ENCODE data around the gene MAN2B2. TPM values are rescaled to one million over a fixed set of nuclear protein-coding genes. Genes with fewer than 3 reads are reported as not detected.

The MAN2B2 gene
- total and polyA plus RNA-seq, 4 donors = 9.2 to 22.4 (median 17.8) TPM

DNA sequence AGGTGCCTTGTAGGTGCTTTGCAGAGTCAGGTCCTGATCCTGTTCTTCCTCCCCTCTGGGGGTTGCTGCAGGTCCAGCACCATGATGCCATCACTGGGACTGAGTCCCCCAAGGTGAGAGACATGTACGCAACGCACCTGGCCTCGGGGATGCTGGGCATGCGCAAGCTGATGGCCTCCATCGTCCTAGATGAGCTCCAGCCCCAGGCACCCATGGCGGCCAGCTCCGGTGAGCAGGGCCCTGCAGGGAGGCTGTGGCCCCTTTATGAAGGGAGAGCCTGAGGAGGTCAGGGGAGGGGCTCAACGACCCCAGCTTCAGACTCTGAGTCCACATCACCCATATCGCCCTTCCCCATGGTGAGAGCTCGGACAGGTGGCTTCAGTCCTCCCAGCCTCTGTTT, 23.1 kb downstream of the MAN2B2 start:
- peaks cover 79% of the 10 kb centered on the region for H3K36me3 ChIP-seq (ENCODE audit: control insufficient read depth, insufficient read depth, low read length)
- no peaks in the 10 kb centered on the region for H3K4me1 ChIP-seq (ENCODE audit: control insufficient read depth, insufficient read depth, low read length)
- 92% methylated on average over 7 of the region's 10 CpGs for WGBS (ENCODE audit: insufficient coverage)
- H3K27ac ChIP-seq (ENCODE audit: low read depth, low read length) = no peak overlapping the region
- H3K9me3 ChIP-seq (ENCODE audit: control insufficient read depth, insufficient read depth, low read length) = no peaks in the 10 kb centered on the region
- no peak overlapping the region for H3K4me3 ChIP-seq (ENCODE audit: low read depth, low read length)
- no peak for DNase-seq (ENCODE audit: low read depth in 4 of 6, low spot score in 6 of 6)
- no peaks in the 10 kb centered on the region for H3K27me3 ChIP-seq (ENCODE audit: control insufficient read depth, insufficient read depth, low read length)

DNA sequence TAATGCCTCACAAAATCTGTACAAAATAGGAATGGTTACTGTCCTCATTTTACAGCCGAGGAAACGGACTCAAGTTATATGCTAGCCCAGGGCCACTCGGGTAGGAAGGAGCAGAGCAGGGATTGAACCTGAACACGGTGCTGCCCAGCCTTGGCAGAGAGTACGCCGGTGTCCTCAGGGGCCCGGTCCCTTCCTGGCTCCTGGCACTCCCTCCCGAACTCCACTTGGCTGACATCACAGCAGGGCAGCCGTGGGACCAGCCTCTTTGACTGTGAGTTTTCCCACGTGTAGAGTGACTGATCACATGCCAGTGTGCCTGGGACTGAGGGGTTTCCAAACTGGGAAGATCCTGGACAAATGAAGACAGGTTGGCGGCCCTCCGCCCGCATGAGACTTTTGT, 23.7 kb downstream of the MAN2B2 start:
- no peak overlapping the region for H3K27ac ChIP-seq (ENCODE audit: low read depth, low read length)
- H3K36me3 ChIP-seq (ENCODE audit: control insufficient read depth, insufficient read depth, low read length) = peaks cover 76% of the 10 kb centered on the region
- DNase-seq (ENCODE audit: low read depth in 4 of 6, low spot score in 6 of 6) = no peak
- H3K4me3 ChIP-seq (ENCODE audit: low read depth, low read length) = no peak overlapping the region
- 80% methylated on average over 13 of the region's 13 CpGs for WGBS (ENCODE audit: insufficient coverage)
- no peaks in the 10 kb centered on the region for H3K4me1 ChIP-seq (ENCODE audit: control insufficient read depth, insufficient read depth, low read length)
- no peaks in the 10 kb centered on the region for H3K27me3 ChIP-seq (ENCODE audit: control insufficient read depth, insufficient read depth, low read length)
- H3K9me3 ChIP-seq (ENCODE audit: control insufficient read depth, insufficient read depth, low read length) = no peaks in the 10 kb centered on the region

DNA sequence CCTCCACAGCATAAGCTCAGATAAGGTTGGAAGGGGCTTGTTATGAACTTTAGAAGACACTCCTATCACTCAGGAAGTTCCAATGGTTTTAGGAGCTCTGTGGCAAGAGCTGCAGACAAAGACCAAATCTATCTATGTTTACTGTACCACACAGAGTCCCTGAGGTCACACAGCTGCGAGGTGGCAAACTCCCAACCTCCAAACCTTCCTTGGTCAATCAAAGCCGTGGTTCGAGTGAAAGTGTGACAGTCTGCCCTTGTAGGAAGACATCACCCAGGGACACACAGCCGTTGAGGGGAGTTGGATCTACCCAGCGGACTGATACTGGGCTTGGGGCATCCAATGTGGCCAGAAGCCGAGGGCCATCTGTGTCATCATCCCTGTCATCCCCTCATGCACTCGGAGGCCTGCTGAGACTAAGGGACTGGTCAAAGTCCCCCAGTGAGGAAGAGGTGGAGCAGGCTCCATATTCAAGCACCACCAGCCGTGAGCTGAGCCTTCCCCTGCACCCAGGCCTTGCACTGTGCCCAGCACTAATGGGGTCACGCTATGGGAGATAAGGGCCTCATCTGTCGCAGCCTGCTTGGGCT, 26.8 kb downstream of the MAN2B2 start:
- no peaks in the 10 kb centered on the region for H3K4me1 ChIP-seq (ENCODE audit: control insufficient read depth, insufficient read depth, low read length)
- no peaks in the 10 kb centered on the region for H3K9me3 ChIP-seq (ENCODE audit: control insufficient read depth, insufficient read depth, low read length)
- H3K36me3 ChIP-seq (ENCODE audit: control insufficient read depth, insufficient read depth, low read length) = peaks cover 80% of the 10 kb centered on the region
- WGBS (ENCODE audit: insufficient coverage) = 86% methylated on average over 8 of the region's 10 CpGs
- no peak overlapping the region for H3K27ac ChIP-seq (ENCODE audit: low read depth, low read length)
- DNase-seq (ENCODE audit: low read depth in 4 of 6, low spot score in 6 of 6) = no peak
- no peaks in the 10 kb centered on the region for H3K27me3 ChIP-seq (ENCODE audit: control insufficient read depth, insufficient read depth, low read length)
- H3K4me3 ChIP-seq (ENCODE audit: low read depth, low read length) = no peak overlapping the region

DNA sequence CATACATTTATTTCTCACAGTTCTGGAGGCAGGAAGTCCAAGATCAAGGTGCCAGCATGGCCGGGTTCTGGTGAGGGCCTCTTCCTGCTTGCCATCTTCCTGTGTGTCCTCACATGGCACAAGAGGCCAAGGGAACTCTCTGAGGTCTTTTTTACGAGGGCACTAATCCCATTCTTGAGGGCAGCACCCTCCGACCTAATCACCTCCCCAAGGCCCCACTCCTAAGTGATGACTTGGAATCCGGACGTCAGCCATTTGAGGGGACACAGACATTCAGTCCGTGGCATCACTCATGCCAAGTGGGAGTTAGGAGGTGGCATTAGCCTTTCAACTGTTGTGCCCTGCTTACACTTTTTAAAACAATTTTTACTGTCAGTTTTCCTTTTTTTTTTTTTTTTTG, 27.3 kb downstream of the MAN2B2 start:
- Histone ChIP-seq H3K4me1 (ENCODE audit: control insufficient read depth, insufficient read depth, low read length) (no peaks in the 10 kb centered on the region), H3K36me3 (ENCODE audit: control insufficient read depth, insufficient read depth, low read length) (peaks cover 75% of the 10 kb centered on the region), H3K27me3 (ENCODE audit: control insufficient read depth, insufficient read depth, low read length) (no peaks in the 10 kb centered on the region), H3K4me3 (ENCODE audit: low read depth, low read length) (no peak overlapping the region), H3K9me3 (ENCODE audit: control insufficient read depth, insufficient read depth, low read length) (no peaks in the 10 kb centered on the region), H3K27ac (ENCODE audit: low read depth, low read length) (no peak overlapping the region)
- no peak for DNase-seq (ENCODE audit: low read depth in 4 of 6, low spot score in 6 of 6)
- WGBS (ENCODE audit: insufficient coverage) = 93% methylated on average over 2 of the region's 6 CpGs

DNA sequence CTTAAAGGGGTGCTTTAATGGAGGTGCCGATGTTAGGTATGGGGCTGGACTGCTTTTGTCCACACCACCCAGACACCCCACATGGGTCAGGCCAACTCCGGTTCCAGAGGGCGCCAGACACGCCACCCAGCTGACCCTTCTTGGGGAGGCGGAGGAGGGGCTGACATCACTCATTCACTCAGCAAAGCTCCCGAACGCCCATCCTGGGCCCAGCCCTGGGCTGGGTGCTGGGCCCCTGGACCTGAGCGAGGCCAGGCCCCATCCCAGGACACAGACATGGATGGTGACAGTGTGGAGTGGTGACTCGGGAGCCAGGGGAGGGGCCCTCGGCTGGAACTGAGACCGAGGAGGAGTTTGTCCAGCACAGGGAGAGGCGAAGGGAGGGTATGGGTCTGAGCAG, 28.1 kb downstream of the MAN2B2 start:
- H3K36me3 ChIP-seq (ENCODE audit: control insufficient read depth, insufficient read depth, low read length) = peaks cover 68% of the 10 kb centered on the region
- WGBS (ENCODE audit: insufficient coverage) = 90% methylated on average over 7 of the region's 12 CpGs
- no peak for DNase-seq (ENCODE audit: low read depth in 4 of 6, low spot score in 6 of 6)

DNA sequence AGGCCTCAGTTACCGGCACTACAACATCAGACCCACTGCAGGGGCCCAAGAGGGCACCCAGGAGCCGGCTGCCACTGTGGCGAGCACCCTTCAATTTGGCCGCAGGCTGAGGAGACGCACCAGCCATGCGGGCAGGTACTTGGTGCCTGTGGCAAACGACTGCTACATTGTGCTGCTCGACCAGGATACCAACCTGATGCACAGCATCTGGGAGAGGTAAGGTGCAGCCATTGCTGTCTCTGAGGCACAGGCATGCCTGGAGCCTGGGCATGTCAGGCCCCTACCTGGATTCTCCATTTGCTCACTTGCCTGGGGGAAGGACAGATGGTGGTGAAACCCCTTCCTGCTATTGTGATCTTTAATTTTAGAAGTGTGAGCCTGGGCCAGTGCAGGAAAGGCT, 30.1 kb downstream of the MAN2B2 start:
- Histone ChIP-seq H3K36me3 (ENCODE audit: control insufficient read depth, insufficient read depth, low read length) (peaks cover 69% of the 10 kb centered on the region), H3K4me3 (ENCODE audit: low read depth, low read length) (no peak overlapping the region), H3K27me3 (ENCODE audit: control insufficient read depth, insufficient read depth, low read length) (no peaks in the 10 kb centered on the region), H3K27ac (ENCODE audit: low read depth, low read length) (no peak overlapping the region), H3K4me1 (ENCODE audit: control insufficient read depth, insufficient read depth, low read length) (no peaks in the 10 kb centered on the region), H3K9me3 (ENCODE audit: control insufficient read depth, insufficient read depth, low read length) (no peaks in the 10 kb centered on the region)
- 98% methylated on average over 8 of the region's 8 CpGs for WGBS (ENCODE audit: insufficient coverage)
- no peak for DNase-seq (ENCODE audit: low read depth in 4 of 6, low spot score in 6 of 6)

More for the DNA sequence above, 28.1 kb downstream of the MAN2B2 start:
- no peaks in the 10 kb centered on the region for H3K9me3 ChIP-seq (ENCODE audit: control insufficient read depth, insufficient read depth, low read length)
- H3K4me1 ChIP-seq (ENCODE audit: control insufficient read depth, insufficient read depth, low read length) = no peaks in the 10 kb centered on the region
- H3K27ac ChIP-seq (ENCODE audit: low read depth, low read length) = no peak overlapping the region
- H3K27me3 ChIP-seq (ENCODE audit: control insufficient read depth, insufficient read depth, low read length) = no peaks in the 10 kb centered on the region
- no peak overlapping the region for H3K4me3 ChIP-seq (ENCODE audit: low read depth, low read length)

DNA sequence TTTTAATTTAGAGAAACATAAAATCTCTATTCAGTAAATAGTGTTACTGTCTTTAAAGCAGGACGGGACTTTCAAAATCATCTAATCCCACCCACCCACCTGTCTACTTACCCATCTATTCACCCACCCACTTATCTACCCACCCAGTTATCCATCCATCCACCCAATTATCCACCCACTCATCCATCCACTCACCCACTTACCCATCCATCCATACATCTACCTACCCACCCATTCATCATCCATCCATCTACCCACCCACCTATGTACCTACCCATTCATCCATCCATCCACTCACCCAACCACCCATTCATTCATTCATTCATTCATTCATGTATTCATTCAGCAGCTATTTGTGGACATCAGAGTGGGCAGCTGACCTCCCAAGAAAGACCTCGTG, 30.6 kb downstream of the MAN2B2 start:
- H3K36me3 ChIP-seq (ENCODE audit: control insufficient read depth, insufficient read depth, low read length) = peaks cover 69% of the 10 kb centered on the region
- no peaks in the 10 kb centered on the region for H3K4me1 ChIP-seq (ENCODE audit: control insufficient read depth, insufficient read depth, low read length)
- no peak overlapping the region for H3K27ac ChIP-seq (ENCODE audit: low read depth, low read length)
- H3K27me3 ChIP-seq (ENCODE audit: control insufficient read depth, insufficient read depth, low read length) = no peaks in the 10 kb centered on the region
- DNase-seq (ENCODE audit: low read depth in 4 of 6, low spot score in 6 of 6) = no peak
- H3K4me3 ChIP-seq (ENCODE audit: low read depth, low read length) = no peak overlapping the region
- no peaks in the 10 kb centered on the region for H3K9me3 ChIP-seq (ENCODE audit: control insufficient read depth, insufficient read depth, low read length)
- WGBS (ENCODE audit: insufficient coverage) = 100% methylated on average over 2 of the region's 2 CpGs

DNA sequence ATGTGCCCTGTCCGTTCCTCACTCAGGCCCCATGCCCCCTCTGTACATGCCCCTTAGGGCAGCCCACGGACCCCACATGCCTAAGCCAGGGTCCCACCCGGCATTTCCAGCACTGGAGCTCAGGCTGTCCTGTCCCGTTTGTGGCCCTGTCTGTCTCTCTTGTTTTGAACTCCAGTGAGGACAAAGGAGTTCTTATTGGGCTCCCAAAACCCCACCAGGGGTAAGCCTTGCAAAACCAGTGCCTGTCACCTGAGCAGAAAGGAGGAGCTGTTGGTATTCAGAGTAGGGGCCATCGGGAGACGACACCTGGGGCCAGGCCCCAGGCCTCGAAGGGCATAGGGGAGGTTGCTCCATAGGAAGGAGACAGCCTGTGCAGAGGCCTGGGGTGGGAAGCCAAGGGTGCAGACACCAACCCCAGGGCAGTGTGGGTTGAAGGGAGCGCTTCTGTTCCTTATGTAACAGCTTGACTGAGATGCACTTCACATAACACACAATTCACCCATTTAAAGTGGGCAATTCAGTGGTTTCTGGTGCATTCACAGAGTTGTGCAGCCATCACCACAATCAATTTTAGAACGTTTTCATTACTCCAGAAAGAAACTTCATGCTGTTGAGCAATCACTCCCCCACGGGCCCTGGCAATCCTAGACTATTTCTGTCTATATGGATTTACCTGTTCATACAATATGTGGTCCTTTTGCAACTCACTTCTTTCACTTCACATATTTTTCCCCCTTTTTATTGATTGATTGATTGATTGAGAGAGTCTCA, 31.7 kb downstream of the MAN2B2 start:
- no peaks in the 10 kb centered on the region for H3K4me1 ChIP-seq (ENCODE audit: control insufficient read depth, insufficient read depth, low read length)
- no peak overlapping the region for H3K27ac ChIP-seq (ENCODE audit: low read depth, low read length)
- 92% methylated on average over 9 of the region's 10 CpGs for WGBS (ENCODE audit: insufficient coverage)
- H3K4me3 ChIP-seq (ENCODE audit: low read depth, low read length) = no peak overlapping the region
- DNase-seq (ENCODE audit: low read depth in 4 of 6, low spot score in 6 of 6) = no peak
- H3K36me3 ChIP-seq (ENCODE audit: control insufficient read depth, insufficient read depth, low read length) = peaks cover 76% of the 10 kb centered on the region
- no peaks in the 10 kb centered on the region for H3K9me3 ChIP-seq (ENCODE audit: control insufficient read depth, insufficient read depth, low read length)
- H3K27me3 ChIP-seq (ENCODE audit: control insufficient read depth, insufficient read depth, low read length) = no peaks in the 10 kb centered on the region

DNA sequence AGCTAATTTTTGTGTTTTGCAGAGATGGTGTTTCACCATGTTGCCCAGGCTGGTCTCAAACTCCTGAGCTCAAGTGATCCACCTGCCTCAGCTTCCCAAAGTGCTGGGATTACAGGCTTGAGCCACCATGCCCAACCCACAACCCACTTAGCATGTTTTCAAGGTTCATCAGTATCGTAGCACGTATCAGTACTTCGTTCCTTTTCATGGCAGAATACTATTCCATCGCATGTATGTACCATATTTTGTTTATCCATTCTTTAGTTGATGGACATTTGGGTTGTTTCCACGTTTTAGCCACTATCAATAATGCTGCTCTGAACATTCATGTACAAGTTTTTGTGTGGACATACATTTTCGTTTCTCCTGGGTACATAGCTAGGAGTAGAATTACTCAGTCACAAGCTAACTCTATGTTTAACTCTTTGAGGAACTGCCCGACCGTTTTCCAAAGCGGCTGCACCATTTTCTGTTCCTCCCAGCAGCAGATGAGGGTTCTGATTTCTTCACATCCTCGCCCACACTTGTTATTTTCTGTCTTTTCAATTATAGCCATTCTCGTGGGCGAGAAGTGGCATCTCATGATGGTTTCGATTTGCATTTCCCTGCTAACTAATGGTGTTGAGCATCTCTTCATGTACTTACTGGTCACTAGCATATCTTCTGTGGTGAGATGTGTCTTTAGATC, 32.5 kb downstream of the MAN2B2 start:
- 93% methylated on average over 4 of the region's 13 CpGs for WGBS (ENCODE audit: insufficient coverage)

More for the DNA sequence above, 32.5 kb downstream of the MAN2B2 start:
- peaks cover 75% of the 10 kb centered on the region for H3K36me3 ChIP-seq (ENCODE audit: control insufficient read depth, insufficient read depth, low read length)
- H3K27me3 ChIP-seq (ENCODE audit: control insufficient read depth, insufficient read depth, low read length) = no peaks in the 10 kb centered on the region
- no peaks in the 10 kb centered on the region for H3K4me1 ChIP-seq (ENCODE audit: control insufficient read depth, insufficient read depth, low read length)
- no peak overlapping the region for H3K27ac ChIP-seq (ENCODE audit: low read depth, low read length)
- no peaks in the 10 kb centered on the region for H3K9me3 ChIP-seq (ENCODE audit: control insufficient read depth, insufficient read depth, low read length)
- DNase-seq (ENCODE audit: low read depth in 4 of 6, low spot score in 6 of 6) = no peak
- no peak overlapping the region for H3K4me3 ChIP-seq (ENCODE audit: low read depth, low read length)

Measured in spinal cord (tissue), 10 donors.